ENCODE measurements around the gene RPL23. TPM values are rescaled to one million over a fixed set of nuclear protein-coding genes. Genes with fewer than 3 reads are reported as not detected.

Gene RPL23
- total RNA-seq, 1 experiment from 2014 or later = 764 TPM

DNA sequence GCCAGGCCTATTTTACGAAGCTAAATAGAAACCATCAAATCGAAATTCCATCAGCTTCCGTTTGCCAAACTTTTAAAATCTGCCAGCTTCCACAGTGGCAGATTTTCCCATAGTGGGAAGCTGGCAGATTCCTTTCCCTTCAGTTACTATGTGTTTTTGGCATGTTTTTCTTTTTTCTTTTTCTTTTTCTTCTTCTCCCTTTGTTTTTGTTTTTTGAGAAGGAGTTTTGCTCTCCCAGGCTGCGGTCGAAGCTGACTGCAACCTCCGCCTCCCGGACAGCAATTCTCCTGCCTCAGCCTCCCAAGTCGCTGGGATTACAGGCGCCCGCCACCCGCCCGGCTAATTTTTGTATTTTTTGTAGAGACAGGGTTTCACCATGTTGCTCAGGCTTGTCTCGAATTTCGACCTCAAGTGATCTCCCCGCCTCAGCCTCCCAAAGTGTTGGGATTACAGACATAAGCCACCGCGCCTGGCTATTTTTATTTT, 27.7 kb downstream of the RPL23 start:
- BruUV-seq (replicated peaks) = TSS peak; percentile 99

GRCh38 chr17:38824899-38825761, 28.4 kb downstream of the RPL23 start, which contains the start of gene CWC25:
CWC25 (minus strand) TSS chr17:38825321; CDS start chr17:38825183, 138 bp downstream.
- Histone ChIP-seq H3K36me3 (ENCODE audit: insufficient read depth, low read length, poor library complexity, severe bottlenecking) (peaks cover 3% of the 10 kb centered on the region), H3K27ac (ENCODE audit: low read depth, low read length, poor library complexity, severe bottlenecking) (peak within 1 kb of the TSS; percentile 100), H3K9me3 (ENCODE audit: low read depth, low read length, poor library complexity, severe bottlenecking) (no peaks in the 10 kb centered on the region), H3K4me1 (ENCODE audit: insufficient read depth, low read length, poor library complexity, severe bottlenecking) (no peaks in the 10 kb centered on the region), H3K4me3 (ENCODE audit: low read depth, low read length, poor library complexity, severe bottlenecking) (peak within 1 kb of the TSS; percentile 83), H3K27me3 (replicated peaks; ENCODE audit: insufficient read depth, low read depth, low read length, poor library complexity) (no peaks in the 10 kb centered on the region)
- CTCF ChIA-PET = no interaction called here
- TF ChIP-seq, protein P1, sequence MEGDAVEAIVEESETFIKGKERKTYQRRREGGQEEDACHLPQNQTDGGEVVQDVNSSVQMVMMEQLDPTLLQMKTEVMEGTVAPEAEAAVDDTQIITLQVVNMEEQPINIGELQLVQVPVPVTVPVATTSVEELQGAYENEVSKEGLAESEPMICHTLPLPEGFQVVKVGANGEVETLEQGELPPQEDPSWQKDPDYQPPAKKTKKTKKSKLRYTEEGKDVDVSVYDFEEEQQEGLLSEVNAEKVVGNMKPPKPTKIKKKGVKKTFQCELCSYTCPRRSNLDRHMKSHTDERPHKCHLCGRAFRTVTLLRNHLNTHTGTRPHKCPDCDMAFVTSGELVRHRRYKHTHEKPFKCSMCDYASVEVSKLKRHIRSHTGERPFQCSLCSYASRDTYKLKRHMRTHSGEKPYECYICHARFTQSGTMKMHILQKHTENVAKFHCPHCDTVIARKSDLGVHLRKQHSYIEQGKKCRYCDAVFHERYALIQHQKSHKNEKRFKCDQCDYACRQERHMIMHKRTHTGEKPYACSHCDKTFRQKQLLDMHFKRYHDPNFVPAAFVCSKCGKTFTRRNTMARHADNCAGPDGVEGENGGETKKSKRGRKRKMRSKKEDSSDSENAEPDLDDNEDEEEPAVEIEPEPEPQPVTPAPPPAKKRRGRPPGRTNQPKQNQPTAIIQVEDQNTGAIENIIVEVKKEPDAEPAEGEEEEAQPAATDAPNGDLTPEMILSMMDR (conservative IDR thresholded peaks at IDR 0.05; ENCODE audit: low read depth, low read length) = no peak
- no peak for TF ChIP-seq EZH2 (IDR thresholded peaks at IDR 0.05; ENCODE audit: borderline replicate concordance, low read depth, low read length, poor library complexity, severe bottlenecking)
- POLR2A ChIA-PET (ENCODE audit: low non-redundant PET) = no interaction called here
- no TSS peak for BruUV-seq (replicated peaks)
- intact Hi-C loops (cut with micrococcal nuclease; ENCODE audit: unreplicated experiment) = no loop called here
- peak; percentile 89 for DNase-seq (ENCODE audit: low spot score)

More for the DNA sequence above, 27.7 kb downstream of the RPL23 start:
- no peak for TF ChIP-seq EZH2 (IDR thresholded peaks at IDR 0.05; ENCODE audit: borderline replicate concordance, low read depth, low read length, poor library complexity, severe bottlenecking)
- TF ChIP-seq, protein P1 (conservative IDR thresholded peaks at IDR 0.05; ENCODE audit: low read depth, low read length) = no peak
- peak overlapping the region; percentile 83 for H3K4me3 ChIP-seq (ENCODE audit: low read depth, low read length, poor library complexity, severe bottlenecking)
- ChIA-PET POLR2A (ENCODE audit: low non-redundant PET) (no interaction called here), CTCF (no interaction called here)
- H3K9me3 ChIP-seq (ENCODE audit: low read depth, low read length, poor library complexity, severe bottlenecking) = no peaks in the 10 kb centered on the region
- H3K36me3 ChIP-seq (ENCODE audit: insufficient read depth, low read length, poor library complexity, severe bottlenecking) = no peaks in the 10 kb centered on the region
- intact Hi-C loops (cut with micrococcal nuclease; ENCODE audit: unreplicated experiment) = no loop called here
- DNase-seq (ENCODE audit: low spot score) = no peak
- no peaks in the 10 kb centered on the region for H3K27me3 ChIP-seq (replicated peaks; ENCODE audit: insufficient read depth, low read depth, low read length, poor library complexity)
- no peaks in the 10 kb centered on the region for H3K4me1 ChIP-seq (ENCODE audit: insufficient read depth, low read length, poor library complexity, severe bottlenecking)
- H3K27ac ChIP-seq (ENCODE audit: low read depth, low read length, poor library complexity, severe bottlenecking) = peak overlapping the region; percentile 100

DNA sequence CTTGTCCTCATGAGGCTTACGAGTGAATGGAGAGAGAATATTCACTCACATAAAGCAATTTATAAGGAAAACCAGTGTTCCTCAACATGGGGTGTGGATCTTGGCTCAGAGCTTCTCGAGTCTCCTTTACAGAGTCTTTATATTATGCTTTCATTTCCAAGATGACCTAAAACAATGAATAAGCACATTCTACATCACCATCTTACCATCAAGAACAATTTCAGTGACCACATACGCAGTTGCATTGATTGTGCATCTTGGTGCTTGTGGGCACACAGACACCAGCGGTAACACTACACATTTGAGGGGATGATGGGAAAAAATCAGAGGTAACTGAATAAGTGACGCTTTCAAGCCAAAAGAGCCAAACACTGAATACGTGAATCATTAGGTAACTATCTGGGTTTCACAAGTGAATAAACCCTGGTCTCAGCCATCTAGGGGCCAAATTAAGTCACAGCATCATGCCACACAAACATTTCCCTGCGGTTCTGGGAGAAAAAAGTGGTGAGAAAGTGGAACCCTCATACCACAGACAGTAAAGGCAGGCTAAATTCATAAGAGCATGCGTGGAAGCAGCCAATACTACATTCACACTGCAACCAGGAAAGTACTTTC, 37.8 kb downstream of the RPL23 start:
- no peaks in the 10 kb centered on the region for H3K9me3 ChIP-seq (ENCODE audit: low read depth, low read length, poor library complexity, severe bottlenecking)
- ChIA-PET POLR2A (ENCODE audit: low non-redundant PET) (no interaction called here), CTCF (no interaction called here)
- H3K27ac ChIP-seq (ENCODE audit: low read depth, low read length, poor library complexity, severe bottlenecking) = no peak overlapping the region
- H3K4me1 ChIP-seq (ENCODE audit: insufficient read depth, low read length, poor library complexity, severe bottlenecking) = no peaks in the 10 kb centered on the region
- no peak for DNase-seq (ENCODE audit: low spot score)
- no peak overlapping the region for H3K4me3 ChIP-seq (ENCODE audit: low read depth, low read length, poor library complexity, severe bottlenecking)
- intact Hi-C loops (cut with micrococcal nuclease; ENCODE audit: unreplicated experiment) = no loop called here
- BruUV-seq (replicated peaks) = no TSS peak
- no peak for TF ChIP-seq EZH2 (IDR thresholded peaks at IDR 0.05; ENCODE audit: borderline replicate concordance, low read depth, low read length, poor library complexity, severe bottlenecking)
- TF ChIP-seq, protein P1 (conservative IDR thresholded peaks at IDR 0.05; ENCODE audit: low read depth, low read length) = no peak
- H3K27me3 ChIP-seq (replicated peaks; ENCODE audit: insufficient read depth, low read depth, low read length, poor library complexity) = no peaks in the 10 kb centered on the region
- peaks cover 14% of the 10 kb centered on the region for H3K36me3 ChIP-seq (ENCODE audit: insufficient read depth, low read length, poor library complexity, severe bottlenecking)

Measured in A673 (cell line).